GM12873 (cell line): ENCODE results near the gene MAP3K10.

Experiments used
- CTCF ChIP-seq: IDR thresholded peaks from 2 replicates; pipeline ENCODE4 v1.5.1; 2012; ENCODE audit warnings: low read depth, mild to moderate bottlenecking, moderate library complexity, low read length, control low read depth; ENCODE audit not compliant: insufficient read depth; ENCODE audit errors: missing control alignments

Gene MAP3K10

GRCh38 chr19:40252395-40252794 is 61.2 kb downstream of the MAP3K10 start:
- no peak for TF ChIP-seq CTCF

GRCh38 chr19:40253611-40254092 is 62.4 kb downstream of the MAP3K10 start:
- no peak for TF ChIP-seq CTCF

GRCh38 chr19:40254714-40255418 is 63.6 kb downstream of the MAP3K10 start:
- TF ChIP-seq CTCF: no peak

- TF ChIP-seq CTCF: no peak
Observed at GRCh38 chr19:40255619-40256166, 64.5 kb downstream of the MAP3K10 start.

- no peak for TF ChIP-seq CTCF
Observed at GRCh38 chr19:40256512-40256911, 65.3 kb downstream of the MAP3K10 start.

GRCh38 chr19:40257096-40257517 is 65.9 kb downstream of the MAP3K10 start:
- TF ChIP-seq CTCF: no peak

GRCh38 chr19:40261631-40262030 is 70.4 kb downstream of the MAP3K10 start:
- no peak for TF ChIP-seq CTCF
